IPS DF 4.7 (cell line): ENCODE measurements around the gene PRR15L.

Experiments used
- DNase-seq: peaks from one replicate; pipeline ENCODE4 v3.0.0-alpha.2; 2013; ENCODE audit warnings: low spot score; ENCODE audit errors: extremely low read depth

Gene PRR15L

DNA sequence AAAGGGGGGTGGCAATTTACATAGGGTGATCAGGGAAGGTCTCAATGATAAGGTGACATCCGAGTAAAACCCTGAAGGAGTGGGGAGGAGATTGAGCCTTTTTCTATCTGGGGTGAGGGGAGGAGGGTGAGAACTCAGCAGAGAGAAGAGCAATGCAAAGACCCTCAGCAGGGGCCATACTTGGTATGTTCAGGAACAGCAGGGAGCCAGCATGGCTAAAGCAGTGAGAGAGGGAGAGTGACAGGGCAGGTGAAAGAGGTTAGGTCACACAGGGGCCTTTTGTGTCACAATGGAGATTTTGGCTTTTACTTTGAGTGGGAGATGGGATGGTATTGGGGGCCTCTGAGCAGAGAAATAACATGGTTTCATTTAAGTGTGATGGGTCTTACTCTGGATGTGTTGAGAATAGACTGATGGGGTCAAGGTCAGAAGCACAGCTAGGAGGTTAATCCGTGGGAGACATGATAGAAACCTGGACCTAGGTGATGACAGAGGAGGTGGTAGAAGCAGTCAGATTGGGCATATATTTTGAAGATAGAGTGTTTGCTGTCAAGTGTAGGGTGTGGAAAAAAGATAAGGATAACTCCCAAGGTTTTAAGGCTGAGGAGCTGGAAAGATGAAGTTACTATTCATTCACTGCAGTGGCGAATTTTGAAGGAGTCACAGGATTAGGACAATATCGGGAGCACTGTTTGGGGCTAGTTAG lies 55.5 kb downstream of the PRR15L start:
- DNase-seq, result peak; percentile 36
